Stromal cell of bone marrow (primary cell): ENCODE measurements around the gene ITGAE.

Experiments
- DNase-seq: peaks from one replicate; pipeline ENCODE4 v3.0.0-alpha.2; 2012; ENCODE audit warnings: low read depth

ITGAE gene

GRCh38 chr17:3818786-3819185 is 17.8 kb upstream of the ITGAE start:
- no peak for DNase-seq

GRCh38 chr17:3817851-3818605 is 17.0 kb upstream of the ITGAE start:
- DNase-seq = no peak

- DNase-seq = no peak
Measured at GRCh38 chr17:3815925-3816324, 14.9 kb upstream of the ITGAE start.

GRCh38 chr17:3815122-3815521 is 14.1 kb upstream of the ITGAE start:
- DNase-seq = no peak

GRCh38 chr17:3814361-3814760 is 13.4 kb upstream of the ITGAE start:
- DNase-seq = no peak

GRCh38 chr17:3813171-3813570 is 12.2 kb upstream of the ITGAE start:
- DNase-seq = no peak

- no peak for DNase-seq
Measured at GRCh38 chr17:3812771-3813170, 11.8 kb upstream of the ITGAE start.

- DNase-seq = no peak
Measured at GRCh38 chr17:3812284-3812683, 11.3 kb upstream of the ITGAE start.

- DNase-seq = no peak
Measured at GRCh38 chr17:3810019-3810418, 9.0 kb upstream of the ITGAE start.

- no peak for DNase-seq
Measured at GRCh38 chr17:3809135-3809534, 8.1 kb upstream of the ITGAE start.

- no peak for DNase-seq
Measured at GRCh38 chr17:3808701-3809100, 7.7 kb upstream of the ITGAE start.

GRCh38 chr17:3805581-3805980 is 4.6 kb upstream of the ITGAE start:
- no peak for DNase-seq

- no peak for DNase-seq
Measured at GRCh38 chr17:3804503-3804931, 3.5 kb upstream of the ITGAE start.

GRCh38 chr17:3803308-3803640 is 2.3 kb upstream of the ITGAE start:
- no peak for DNase-seq

- peak; percentile 86 for DNase-seq
Measured at GRCh38 chr17:3802461-3803307, 1.7 kb upstream of the ITGAE start.

- DNase-seq = no peak
Measured at GRCh38 chr17:3801792-3802191, 804 bp upstream of the ITGAE start.

- DNase-seq = no peak
Measured at GRCh38 chr17:3801347-3801746, 359 bp upstream of the ITGAE start.

- no peak for DNase-seq
Measured at GRCh38 chr17:3799181-3799945, 1.6 kb downstream of the ITGAE start.

GRCh38 chr17:3798273-3799180 is 2.5 kb downstream of the ITGAE start:
- no peak for DNase-seq

- DNase-seq = no peak
Measured at GRCh38 chr17:3796822-3797170, 4.2 kb downstream of the ITGAE start.

GRCh38 chr17:3796110-3796821 is 4.7 kb downstream of the ITGAE start:
- DNase-seq = no peak
